ENCODE results near the gene WDR26. TPM values are rescaled to one million over a fixed set of nuclear protein-coding genes. Genes with fewer than 3 reads are reported as not detected.

Gene WDR26
- total and polyA plus RNA-seq, 8 donors = 17.6 to 40.9 (median 22.1) TPM

DNA sequence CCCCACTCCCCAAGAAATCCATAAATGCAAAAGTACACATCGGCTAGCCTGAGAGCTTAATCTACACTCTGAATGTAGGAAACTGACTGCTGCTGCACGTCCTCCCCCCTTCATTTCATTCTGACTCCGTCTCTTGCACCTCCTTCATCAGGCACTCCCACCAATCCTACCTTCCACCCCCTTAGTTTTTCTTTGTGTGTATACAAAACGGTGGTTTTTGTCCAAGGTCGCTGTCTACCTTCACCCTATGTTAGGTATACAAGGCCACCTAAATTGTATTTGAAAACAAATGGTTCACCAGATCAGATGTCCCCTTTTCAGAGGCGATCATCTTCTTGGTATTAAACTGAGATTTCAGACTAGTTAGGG, 1.9 kb downstream of the WDR26 start:
- no peak for FAIRE-seq
- Histone ChIP-seq H3K9me3 (no peaks in the 10 kb centered on the region), H3K27me3 (no peaks in the 10 kb centered on the region), H3K36me3 (no peaks in the 10 kb centered on the region), H3K27ac (peak overlapping the region in 2 of 4 donors; percentile 93 to 95), H3K4me1 (peaks cover 33 to 43% (median 39%) of the 10 kb centered on the region in 3 donors), H3K4me3 (peak overlapping the region; percentile 71 to 77 (median 74))
- no peak for TF ChIP-seq CTCF (IDR thresholded peaks at IDR 0.05)
- intact Hi-C loops (cut with DNase I) = no loop called here
- ATAC-seq = peak in 2 of 4 donors; percentile 13
- DNase-seq = no peak
- WGBS, 2 donors = 1 to 2% methylated on average over 6 of the region's 6 CpGs

GRCh38 chr1:224432146-224432545, 2.5 kb downstream of the WDR26 start:
- no peaks in the 10 kb centered on the region for H3K36me3 ChIP-seq
- no peak for TF ChIP-seq CTCF (IDR thresholded peaks at IDR 0.05)
- DNase-seq = no peak
- 3 to 6% methylated on average over 2 of the region's 2 CpGs for WGBS, 2 donors
- peak overlapping the region in 2 of 4 donors; percentile 93 to 95 for H3K27ac ChIP-seq
- H3K4me3 ChIP-seq = peak overlapping the region in 3 of 4 donors; percentile 71 to 77 (median 76)
- no peak for ATAC-seq
- FAIRE-seq = no peak
- H3K9me3 ChIP-seq = no peaks in the 10 kb centered on the region
- intact Hi-C loops (cut with DNase I) = no loop called here
- no peaks in the 10 kb centered on the region for H3K27me3 ChIP-seq
- H3K4me1 ChIP-seq = peaks cover 33 to 49% (median 39%) of the 10 kb centered on the region in 3 donors

DNA sequence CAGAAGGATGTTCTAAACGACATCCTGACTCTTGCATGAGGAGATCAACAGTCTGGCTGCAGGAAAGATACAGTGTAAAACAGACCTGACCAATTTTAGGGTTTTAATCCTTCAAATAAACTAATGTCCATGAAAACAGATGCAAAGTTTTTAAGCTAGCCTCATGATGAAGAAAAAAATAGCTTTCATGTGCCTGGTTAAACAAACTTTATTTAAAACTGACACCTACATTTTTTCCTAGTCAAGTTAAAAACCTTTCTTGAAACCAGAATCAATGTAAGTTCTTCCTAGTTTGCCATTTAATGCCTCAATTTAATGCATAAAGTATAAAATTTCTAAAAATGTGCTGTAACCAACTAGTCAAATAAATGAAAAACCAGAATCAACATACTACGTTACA, 2.9 kb downstream of the WDR26 start:
- no peak for TF ChIP-seq CTCF (IDR thresholded peaks at IDR 0.05)
- intact Hi-C loops (cut with DNase I) = no loop called here
- peak overlapping the region in 3 of 4 donors; percentile 71 to 77 (median 76) for H3K4me3 ChIP-seq
- H3K36me3 ChIP-seq = no peaks in the 10 kb centered on the region
- ATAC-seq = no peak
- no peak for DNase-seq
- H3K4me1 ChIP-seq = peaks cover 33 to 49% (median 39%) of the 10 kb centered on the region in 3 donors
- no peaks in the 10 kb centered on the region for H3K9me3 ChIP-seq
- WGBS, 2 donors = 4 to 16% methylated on average over 2 of the region's 2 CpGs
- H3K27ac ChIP-seq = peak overlapping the region in 2 of 4 donors; percentile 93 to 95
- H3K27me3 ChIP-seq = no peaks in the 10 kb centered on the region
- FAIRE-seq = no peak

GRCh38 chr1:224430511-224431113, 4.0 kb downstream of the WDR26 start:
- DNase-seq (peak in 2 of 6 donors; percentile 25 to 53), ATAC-seq (peak in 3 of 4 donors; percentile 9 to 37 (median 32)), FAIRE-seq (peak; percentile 51)
- H3K27me3 ChIP-seq = no peaks in the 10 kb centered on the region
- peak overlapping the region in 3 of 4 donors; percentile 31 to 95 (median 93) for H3K27ac ChIP-seq
- no peaks in the 10 kb centered on the region for H3K9me3 ChIP-seq
- H3K4me1 ChIP-seq = peaks cover 27 to 40% (median 28%) of the 10 kb centered on the region in 3 donors
- WGBS, 2 donors = 12 to 22% methylated on average over 2 of the region's 2 CpGs
- H3K36me3 ChIP-seq = no peaks in the 10 kb centered on the region
- TF ChIP-seq CTCF (IDR thresholded peaks at IDR 0.05) = no peak
- H3K4me3 ChIP-seq = peak overlapping the region in 1 of 4 donors; percentile 0
- intact Hi-C loops (cut with DNase I) = no loop called here
